ENCODE results near the gene VSIG2. TPM values are rescaled to one million over a fixed set of nuclear protein-coding genes. Genes with fewer than 3 reads are reported as not detected.
A peak's percentile ranks its signal among the peaks of the same experiment; 100 is the strongest.

VSIG2 gene
- total RNA-seq, 3 donors from 2014 or later (not counting 1 experiment from before 2014, with no cell fraction given), result not detected

DNA sequence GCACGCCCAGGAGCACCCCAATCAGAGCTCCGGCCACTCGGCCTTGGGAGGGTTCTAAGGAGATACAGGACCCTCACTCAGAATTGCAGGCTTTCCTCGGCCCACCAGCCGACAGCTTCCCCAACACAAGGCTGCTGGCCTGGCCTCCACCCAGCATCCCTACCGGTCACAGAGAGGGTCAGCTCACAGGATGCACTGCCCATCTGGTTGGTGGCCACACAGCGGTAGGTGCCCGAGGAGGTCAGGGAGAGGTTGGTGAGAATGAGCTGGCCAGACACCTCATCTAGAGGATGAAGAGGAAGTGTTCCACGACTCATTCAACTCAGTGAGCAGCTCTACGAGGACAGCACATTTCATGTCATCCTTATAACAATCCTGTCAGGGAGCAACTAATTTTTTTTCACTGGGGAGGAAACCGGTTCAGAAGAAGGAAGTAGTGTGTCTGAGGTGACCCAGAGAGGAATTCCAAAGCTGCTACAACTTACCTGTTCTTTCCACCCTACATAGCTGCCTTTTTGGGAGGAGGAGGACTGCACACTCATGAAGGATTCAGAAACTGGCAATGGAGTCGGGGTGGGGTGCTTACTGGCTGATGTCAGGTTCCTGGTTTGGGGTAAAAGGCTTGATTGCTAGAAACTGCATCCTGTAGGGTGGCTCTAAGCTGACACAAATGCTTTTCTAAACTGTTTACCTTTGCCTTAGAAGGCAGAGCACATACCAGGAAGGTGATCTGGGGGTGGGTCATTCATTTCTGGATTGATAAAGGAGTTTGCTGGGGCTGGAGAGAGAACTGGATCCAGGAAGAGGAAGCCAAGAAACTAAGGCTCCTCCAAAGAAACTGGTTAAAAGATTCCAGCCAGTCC, 3.3 kb downstream of the VSIG2 start:
- ATAC-seq (no peak), DNase-seq (no peak)
- H3K27ac ChIP-seq (ENCODE audit: low read length), result no peak overlapping the region
- no peak overlapping the region for H3K4me3 Mint-ChIP-seq
- WGBS (ENCODE audit: insufficient coverage), result 74% methylated on average over 11 of the region's 12 CpGs
- H3K27me3 ChIP-seq (ENCODE audit: control insufficient read depth, insufficient read depth, low read length), result no peaks in the 10 kb centered on the region
- intact Hi-C loops (cut with micrococcal nuclease), result loop anchor here (1.0 kb wide), 1 partner anchor 12 kb away; no protein-coding TSS in a partner anchor
- no peak overlapping the region for H3K4me3 ChIP-seq (ENCODE audit: low read length)
- H3K9me3 Mint-ChIP-seq, result no peaks in the 10 kb centered on the region
- peaks cover 14 to 18% of the 10 kb centered on the region in 2 donors for H3K27me3 Mint-ChIP-seq (ENCODE audit: low read depth in 2 of 2)
- H3K36me3 ChIP-seq (ENCODE audit: control insufficient read depth, insufficient read depth, low read length), result no peaks in the 10 kb centered on the region
- H3K4me1 Mint-ChIP-seq, result peaks cover 0 to 7% of the 10 kb centered on the region in 2 donors
- no peaks in the 10 kb centered on the region for H3K36me3 Mint-ChIP-seq
- TF ChIP-seq, protein P1, sequence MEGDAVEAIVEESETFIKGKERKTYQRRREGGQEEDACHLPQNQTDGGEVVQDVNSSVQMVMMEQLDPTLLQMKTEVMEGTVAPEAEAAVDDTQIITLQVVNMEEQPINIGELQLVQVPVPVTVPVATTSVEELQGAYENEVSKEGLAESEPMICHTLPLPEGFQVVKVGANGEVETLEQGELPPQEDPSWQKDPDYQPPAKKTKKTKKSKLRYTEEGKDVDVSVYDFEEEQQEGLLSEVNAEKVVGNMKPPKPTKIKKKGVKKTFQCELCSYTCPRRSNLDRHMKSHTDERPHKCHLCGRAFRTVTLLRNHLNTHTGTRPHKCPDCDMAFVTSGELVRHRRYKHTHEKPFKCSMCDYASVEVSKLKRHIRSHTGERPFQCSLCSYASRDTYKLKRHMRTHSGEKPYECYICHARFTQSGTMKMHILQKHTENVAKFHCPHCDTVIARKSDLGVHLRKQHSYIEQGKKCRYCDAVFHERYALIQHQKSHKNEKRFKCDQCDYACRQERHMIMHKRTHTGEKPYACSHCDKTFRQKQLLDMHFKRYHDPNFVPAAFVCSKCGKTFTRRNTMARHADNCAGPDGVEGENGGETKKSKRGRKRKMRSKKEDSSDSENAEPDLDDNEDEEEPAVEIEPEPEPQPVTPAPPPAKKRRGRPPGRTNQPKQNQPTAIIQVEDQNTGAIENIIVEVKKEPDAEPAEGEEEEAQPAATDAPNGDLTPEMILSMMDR (IDR thresholded peaks at IDR 0.05), result no peak
- no peak overlapping the region for H3K27ac Mint-ChIP-seq
- no peaks in the 10 kb centered on the region for H3K9me3 ChIP-seq (ENCODE audit: control insufficient read depth, insufficient read depth, low read length)
- H3K4me1 ChIP-seq (ENCODE audit: control insufficient read depth, insufficient read depth, low read length), result peaks cover 31% of the 10 kb centered on the region

DNA sequence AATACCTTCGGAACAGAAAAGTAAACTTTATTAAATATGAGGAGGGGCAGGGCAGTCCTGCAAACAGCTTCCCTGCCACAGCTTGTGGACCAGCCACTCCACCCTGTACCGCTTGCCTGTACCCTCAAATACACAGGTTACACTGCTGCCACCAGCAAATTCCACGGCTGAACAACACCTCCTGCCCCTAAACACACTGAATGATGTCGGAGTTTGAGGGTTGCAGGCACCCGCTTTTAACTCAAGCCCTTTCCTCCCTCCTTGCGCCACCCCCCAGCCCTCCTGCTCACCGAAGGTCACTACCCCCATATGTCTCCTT, 4.0 kb downstream of the VSIG2 start:
- Mint-ChIP-seq H3K9me3 (no peaks in the 10 kb centered on the region), H3K4me1 (peaks cover 0 to 7% of the 10 kb centered on the region in 2 donors), H3K4me3 (no peak overlapping the region), H3K27me3 (ENCODE audit: low read depth in 2 of 2) (peaks cover 14 to 23% of the 10 kb centered on the region in 2 donors), H3K36me3 (no peaks in the 10 kb centered on the region), H3K27ac (no peak overlapping the region)
- 93% methylated on average over 6 of the region's 7 CpGs for WGBS (ENCODE audit: insufficient coverage)
- ATAC-seq, result no peak
- TF ChIP-seq, protein P1 (IDR thresholded peaks at IDR 0.05), result no peak
- intact Hi-C loops (cut with micrococcal nuclease), result loop anchor here (1.0 kb wide), 1 partner anchor 12 kb away; no protein-coding TSS in a partner anchor
- H3K4me3 ChIP-seq (ENCODE audit: low read length), result no peak overlapping the region
- H3K9me3 ChIP-seq (ENCODE audit: control insufficient read depth, insufficient read depth, low read length), result no peaks in the 10 kb centered on the region
- DNase-seq, result no peak
- H3K36me3 ChIP-seq (ENCODE audit: control insufficient read depth, insufficient read depth, low read length), result no peaks in the 10 kb centered on the region
- no peak overlapping the region for H3K27ac ChIP-seq (ENCODE audit: low read length)
- peaks cover 31% of the 10 kb centered on the region for H3K4me1 ChIP-seq (ENCODE audit: control insufficient read depth, insufficient read depth, low read length)
- no peaks in the 10 kb centered on the region for H3K27me3 ChIP-seq (ENCODE audit: control insufficient read depth, insufficient read depth, low read length)

DNA sequence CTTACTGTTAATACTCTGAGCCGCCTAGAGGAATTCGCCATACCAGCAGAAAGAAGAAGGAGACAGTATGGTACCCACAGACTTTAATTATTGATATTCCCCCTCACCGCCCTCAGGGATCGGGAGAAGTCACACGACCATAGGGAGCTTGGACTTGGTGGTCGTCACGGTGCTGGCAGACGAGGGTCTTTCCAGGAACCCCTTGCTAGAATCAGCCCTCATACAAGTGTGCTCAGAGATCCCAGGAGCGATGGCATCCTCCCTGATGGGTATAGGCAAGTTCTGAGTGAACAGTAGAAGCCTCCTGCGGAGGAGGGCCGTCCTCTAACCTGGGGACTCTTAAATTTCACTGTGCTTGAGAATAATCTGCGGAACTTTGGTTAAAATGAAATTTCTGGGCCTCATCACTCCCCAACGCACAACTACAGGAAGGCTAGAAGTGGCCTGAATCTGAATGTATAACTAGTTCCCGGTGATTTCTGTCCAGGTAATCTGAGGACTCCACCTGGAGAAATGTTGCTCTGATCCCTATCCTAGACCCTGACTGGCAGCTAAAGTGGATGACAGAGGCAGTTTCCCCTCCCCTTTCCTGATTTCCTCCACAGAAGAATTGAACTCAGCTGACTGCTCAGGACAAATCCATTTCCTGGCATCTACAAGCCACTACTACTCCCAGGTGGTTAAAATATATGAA, 4.5 kb downstream of the VSIG2 start:
- no peak for DNase-seq
- H3K36me3 ChIP-seq (ENCODE audit: control insufficient read depth, insufficient read depth, low read length), result no peaks in the 10 kb centered on the region
- Mint-ChIP-seq H3K27me3 (ENCODE audit: low read depth in 2 of 2) (peaks cover 15 to 24% of the 10 kb centered on the region in 2 donors), H3K4me3 (peak overlapping the region; percentile 92), H3K4me1 (peaks cover 0 to 7% of the 10 kb centered on the region in 2 donors), H3K36me3 (no peaks in the 10 kb centered on the region), H3K27ac (peak overlapping the region in 1 of 2 donors; percentile 91), H3K9me3 (no peaks in the 10 kb centered on the region)
- no peak overlapping the region for H3K4me3 ChIP-seq (ENCODE audit: low read length)
- no peak for ATAC-seq
- intact Hi-C loops (cut with micrococcal nuclease), result loop anchor here (1.0 kb wide), 1 partner anchor 13 kb away; no protein-coding TSS in a partner anchor
- H3K27me3 ChIP-seq (ENCODE audit: control insufficient read depth, insufficient read depth, low read length), result no peaks in the 10 kb centered on the region
- WGBS (ENCODE audit: insufficient coverage), result 75% methylated on average over 14 of the region's 14 CpGs
- peaks cover 31% of the 10 kb centered on the region for H3K4me1 ChIP-seq (ENCODE audit: control insufficient read depth, insufficient read depth, low read length)
- no peak overlapping the region for H3K27ac ChIP-seq (ENCODE audit: low read length)
- H3K9me3 ChIP-seq (ENCODE audit: control insufficient read depth, insufficient read depth, low read length), result no peaks in the 10 kb centered on the region
- TF ChIP-seq, protein P1 (IDR thresholded peaks at IDR 0.05), result no peak

All from natural killer cell (primary cell).